NCI-H2107 treated with DMSO at 0.1 percent for 48 hours (cell line): ENCODE measurements around the gene HTR3B.
"Not testable (repeated sequence)": the region's sequence is repeated elsewhere in the genome, so short reads cannot be mapped to it uniquely, and the experiment has no call there.

Source experiments
- DNase-seq: peaks from one replicate; lab custom pipeline; 2025; ENCODE audit not compliant: unreplicated experiment; lab: John Stamatoyannopoulos, UW

Gene HTR3B

GRCh38 chr11:113881856-113882255 is 22.7 kb upstream of the HTR3B start:
- no peak for DNase-seq

- no peak for DNase-seq
Measured at GRCh38 chr11:113884361-113884836, 20.2 kb upstream of the HTR3B start.

- peak; percentile 52 for DNase-seq
Measured at GRCh38 chr11:113885897-113886296, 18.7 kb upstream of the HTR3B start.

- no peak for DNase-seq
Measured at GRCh38 chr11:113888848-113889247, 15.7 kb upstream of the HTR3B start.

GRCh38 chr11:113894421-113894996 is 10.1 kb upstream of the HTR3B start:
- no peak for DNase-seq

GRCh38 chr11:113895367-113896155 is 9.0 kb upstream of the HTR3B start:
- peak; percentile 52 for DNase-seq

- peak; percentile 53 for DNase-seq
Measured at GRCh38 chr11:113896156-113896879, 8.3 kb upstream of the HTR3B start.

- DNase-seq, result no peak
Measured at GRCh38 chr11:113901141-113901540, 3.5 kb upstream of the HTR3B start.

- no peak for DNase-seq
Measured at GRCh38 chr11:113906038-113906437, 1.4 kb downstream of the HTR3B start.

- DNase-seq, result no peak
Measured at GRCh38 chr11:113906516-113906915, 1.9 kb downstream of the HTR3B start.

GRCh38 chr11:113907152-113907551 is 2.6 kb downstream of the HTR3B start:
- DNase-seq, result no peak

GRCh38 chr11:113907681-113908080 is 3.1 kb downstream of the HTR3B start:
- DNase-seq, result no peak

GRCh38 chr11:113908098-113908497 is 3.5 kb downstream of the HTR3B start:
- no peak for DNase-seq

- DNase-seq, result not testable (repeated sequence)
Measured at GRCh38 chr11:113911491-113911890, 6.9 kb downstream of the HTR3B start.

GRCh38 chr11:113923572-113923971 is 19.0 kb downstream of the HTR3B start:
- DNase-seq, result no peak

GRCh38 chr11:113926273-113927197 is 21.9 kb downstream of the HTR3B start:
- DNase-seq, result no peak

GRCh38 chr11:113928311-113928710 is 23.7 kb downstream of the HTR3B start:
- no peak for DNase-seq

- DNase-seq, result no peak
Measured at GRCh38 chr11:113932788-113933187, 28.2 kb downstream of the HTR3B start.

- not testable (repeated sequence) for DNase-seq
Measured at GRCh38 chr11:113934193-113934592, 29.6 kb downstream of the HTR3B start.

- DNase-seq, result no peak
Measured at GRCh38 chr11:113934761-113935160, 30.2 kb downstream of the HTR3B start.

- DNase-seq, result no peak
Measured at GRCh38 chr11:113935858-113936257, 31.3 kb downstream of the HTR3B start.
